SU-DHL-6 (cell line): ENCODE results near the gene FHAD1.
A peak's percentile ranks its signal among the peaks of the same experiment; 100 is the strongest.

Experiments used
- EZH2phosphoT487 ChIP-seq: fragments of 200-600 bp; sonication (generic), shearing (Covaris generic); conservative IDR thresholded peaks from 2 replicates; pipeline ENCODE4 v1.6.1; 2018; ENCODE audit warnings: mild to moderate bottlenecking, antibody characterized with exemption, low read length, moderate library complexity, mixed read lengths
- TF ChIP-seq, protein P1 (sequence below): fragments of 200-600 bp; sonication (generic); IDR thresholded peaks from one replicate; pipeline ENCODE4 v1.5.1; 2017; ENCODE audit warnings: antibody characterized with exemption, mild to moderate bottlenecking, low read length, moderate library complexity; ENCODE audit not compliant: insufficient read depth, poor library complexity, severe bottlenecking

GRCh38 chr1:15304708-15305467, 57.9 kb downstream of the FHAD1 start:
- TF ChIP-seq, protein P1, sequence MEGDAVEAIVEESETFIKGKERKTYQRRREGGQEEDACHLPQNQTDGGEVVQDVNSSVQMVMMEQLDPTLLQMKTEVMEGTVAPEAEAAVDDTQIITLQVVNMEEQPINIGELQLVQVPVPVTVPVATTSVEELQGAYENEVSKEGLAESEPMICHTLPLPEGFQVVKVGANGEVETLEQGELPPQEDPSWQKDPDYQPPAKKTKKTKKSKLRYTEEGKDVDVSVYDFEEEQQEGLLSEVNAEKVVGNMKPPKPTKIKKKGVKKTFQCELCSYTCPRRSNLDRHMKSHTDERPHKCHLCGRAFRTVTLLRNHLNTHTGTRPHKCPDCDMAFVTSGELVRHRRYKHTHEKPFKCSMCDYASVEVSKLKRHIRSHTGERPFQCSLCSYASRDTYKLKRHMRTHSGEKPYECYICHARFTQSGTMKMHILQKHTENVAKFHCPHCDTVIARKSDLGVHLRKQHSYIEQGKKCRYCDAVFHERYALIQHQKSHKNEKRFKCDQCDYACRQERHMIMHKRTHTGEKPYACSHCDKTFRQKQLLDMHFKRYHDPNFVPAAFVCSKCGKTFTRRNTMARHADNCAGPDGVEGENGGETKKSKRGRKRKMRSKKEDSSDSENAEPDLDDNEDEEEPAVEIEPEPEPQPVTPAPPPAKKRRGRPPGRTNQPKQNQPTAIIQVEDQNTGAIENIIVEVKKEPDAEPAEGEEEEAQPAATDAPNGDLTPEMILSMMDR, result peak; percentile 97
- no peak for TF ChIP-seq EZH2phosphoT487
